Measurements from ENCODE around the gene LCE4A.
"Not testable (repeated sequence)": the region's sequence is repeated elsewhere in the genome, so short reads cannot be mapped to it uniquely, and the experiment has no call there.

LCE4A gene

DNA sequence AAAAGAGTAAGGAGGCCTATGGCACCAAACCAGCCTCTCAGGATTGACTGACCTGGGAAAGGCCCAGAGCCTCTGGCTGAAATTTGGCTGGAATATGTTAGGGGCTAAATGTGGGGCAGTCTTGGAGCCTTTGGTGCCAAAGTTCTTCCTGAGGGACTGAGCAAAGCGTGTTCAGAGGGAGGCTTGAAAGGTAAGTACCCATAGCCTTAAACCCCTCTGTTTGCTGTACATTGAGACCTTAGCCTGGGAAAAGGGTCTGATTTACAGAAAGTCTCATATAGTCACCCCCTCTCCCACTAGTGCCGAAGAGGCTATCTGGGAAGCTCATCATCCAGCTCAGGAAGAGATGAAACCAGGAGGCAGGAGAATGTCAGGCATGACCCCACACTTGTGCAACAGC lies at the start of gene LCE4A:
LCE4A (plus strand) TSS at position 301 of the 400 bp plus-strand sequence. CDS start 916 bp downstream, outside the sequence.
- no peak for DNase-seq

DNA sequence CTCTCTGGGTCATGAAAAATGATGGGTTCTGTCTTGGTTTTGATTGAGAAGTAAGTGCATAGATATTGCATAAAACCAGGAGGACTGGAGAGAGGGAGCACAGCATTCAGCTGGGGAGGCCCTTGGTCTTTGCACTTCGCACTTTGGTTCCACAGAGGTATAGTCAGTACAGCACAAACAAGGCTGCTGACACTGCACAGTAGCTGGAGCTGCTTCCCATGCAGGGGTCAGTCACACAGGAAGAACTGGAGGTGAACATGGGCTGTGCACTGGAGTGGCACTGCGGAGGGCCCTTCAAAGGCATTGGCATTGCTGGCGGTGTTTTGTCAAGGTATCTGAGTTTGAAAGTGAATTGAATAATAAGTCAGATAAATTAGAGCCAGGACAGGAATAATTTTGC lies 49.3 kb upstream of the LCE4A start:
- no peak for DNase-seq

DNA sequence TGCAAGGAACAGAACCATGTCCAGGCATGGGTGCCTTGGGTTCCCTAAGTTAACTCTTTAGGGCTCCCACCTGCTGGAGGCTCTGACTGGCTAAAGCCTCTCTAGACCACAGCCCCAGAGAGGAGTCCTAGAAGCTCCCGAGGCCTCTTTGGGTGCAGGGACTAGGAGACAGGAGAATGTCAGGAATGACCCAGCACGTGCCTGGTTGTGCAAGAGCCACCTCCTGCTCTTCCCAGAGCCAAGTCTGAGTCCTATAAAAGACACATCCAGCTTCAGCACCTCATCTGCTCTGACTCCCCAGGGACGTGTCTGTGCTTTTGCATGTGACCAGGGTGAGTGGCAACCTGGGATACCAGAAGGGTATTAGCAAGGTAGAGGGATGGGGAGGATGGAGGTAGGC lies 44.9 kb upstream of the LCE4A start, which contains the start of gene LCE2D:
LCE2D (plus strand) TSS at position 283 of the 400 bp plus-strand sequence. CDS start 726 bp downstream, outside the sequence.
- DNase-seq: no peak

DNA sequence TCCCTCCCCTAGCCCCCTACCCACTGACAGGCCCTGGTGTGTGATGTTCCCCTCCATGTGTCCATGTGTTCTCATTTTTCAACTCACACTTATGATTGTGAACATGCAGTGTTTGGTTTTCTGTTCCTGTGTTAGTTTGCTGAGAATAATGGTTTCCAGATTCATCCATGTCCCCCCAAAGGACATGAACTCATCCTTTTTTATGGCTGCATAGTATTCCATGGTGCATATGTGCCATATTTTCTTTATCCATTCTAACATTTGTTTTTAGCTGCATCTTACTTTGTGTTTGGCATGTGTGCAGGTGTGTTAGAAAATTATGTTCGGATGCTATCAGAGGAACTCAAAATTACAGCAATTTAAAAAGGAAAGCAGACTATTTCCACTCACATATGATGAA lies 41.8 kb upstream of the LCE4A start:
- DNase-seq: not testable (repeated sequence)

- no peak for DNase-seq
Observed at GRCh38 chr1:152667648-152668047, 40.3 kb upstream of the LCE4A start.

GRCh38 chr1:152673016-152673415 lies 34.9 kb upstream of the LCE4A start:
- DNase-seq: no peak

GRCh38 chr1:152674983-152675382 lies 33.0 kb upstream of the LCE4A start, which contains the start of gene LCE2C:
LCE2C (plus strand) TSS chr1:152675279; CDS start chr1:152676016, 737 bp downstream.
- not testable (repeated sequence) for DNase-seq

DNA sequence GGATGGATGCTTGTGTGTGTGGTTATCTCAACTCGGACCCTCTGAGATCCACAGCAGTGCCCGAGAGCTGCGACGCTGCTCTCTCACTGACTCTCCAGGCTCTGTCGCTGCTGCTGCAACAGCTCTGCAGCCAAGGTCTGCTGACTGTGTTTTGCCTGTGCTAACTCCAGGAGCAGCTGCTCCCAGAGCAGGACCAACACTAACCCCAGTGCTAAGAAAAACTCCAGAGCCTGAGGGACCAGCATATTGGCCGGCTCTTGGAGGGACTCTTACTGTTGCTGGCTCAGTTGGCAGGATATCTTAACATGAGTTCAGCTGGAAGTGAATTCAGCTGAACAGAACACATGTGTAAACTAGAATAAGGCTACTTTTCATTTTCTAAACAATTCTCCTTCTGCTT lies 28.5 kb upstream of the LCE4A start:
- DNase-seq: no peak

DNA sequence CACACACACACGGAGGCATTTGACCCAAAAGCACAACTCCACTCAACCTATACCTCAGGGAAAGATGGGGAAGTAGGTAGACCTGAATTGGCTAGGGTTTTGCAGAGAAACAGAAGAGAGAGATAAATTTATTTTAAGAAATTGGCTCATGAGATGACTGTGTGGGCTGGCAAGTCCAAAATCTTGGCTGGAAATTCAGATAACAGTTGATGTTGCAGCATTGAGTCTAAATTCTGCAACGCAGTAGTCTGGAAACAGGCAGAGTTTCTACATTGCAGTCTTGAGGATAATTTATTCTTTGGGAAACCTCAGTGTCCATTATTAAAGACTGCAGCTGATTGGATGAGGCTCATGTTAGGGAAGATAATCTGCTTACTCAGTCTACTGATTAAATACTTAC lies 26.3 kb upstream of the LCE4A start:
- DNase-seq: no peak

GRCh38 chr1:152683846-152684245 lies 24.1 kb upstream of the LCE4A start:
- DNase-seq: no peak

- not testable (repeated sequence) for DNase-seq
Observed at GRCh38 chr1:152685823-152686222, 22.1 kb upstream of the LCE4A start, which contains the start of gene LCE2B. LCE2B (plus strand) TSS chr1:152686123; CDS start chr1:152686844, 721 bp downstream.

DNA sequence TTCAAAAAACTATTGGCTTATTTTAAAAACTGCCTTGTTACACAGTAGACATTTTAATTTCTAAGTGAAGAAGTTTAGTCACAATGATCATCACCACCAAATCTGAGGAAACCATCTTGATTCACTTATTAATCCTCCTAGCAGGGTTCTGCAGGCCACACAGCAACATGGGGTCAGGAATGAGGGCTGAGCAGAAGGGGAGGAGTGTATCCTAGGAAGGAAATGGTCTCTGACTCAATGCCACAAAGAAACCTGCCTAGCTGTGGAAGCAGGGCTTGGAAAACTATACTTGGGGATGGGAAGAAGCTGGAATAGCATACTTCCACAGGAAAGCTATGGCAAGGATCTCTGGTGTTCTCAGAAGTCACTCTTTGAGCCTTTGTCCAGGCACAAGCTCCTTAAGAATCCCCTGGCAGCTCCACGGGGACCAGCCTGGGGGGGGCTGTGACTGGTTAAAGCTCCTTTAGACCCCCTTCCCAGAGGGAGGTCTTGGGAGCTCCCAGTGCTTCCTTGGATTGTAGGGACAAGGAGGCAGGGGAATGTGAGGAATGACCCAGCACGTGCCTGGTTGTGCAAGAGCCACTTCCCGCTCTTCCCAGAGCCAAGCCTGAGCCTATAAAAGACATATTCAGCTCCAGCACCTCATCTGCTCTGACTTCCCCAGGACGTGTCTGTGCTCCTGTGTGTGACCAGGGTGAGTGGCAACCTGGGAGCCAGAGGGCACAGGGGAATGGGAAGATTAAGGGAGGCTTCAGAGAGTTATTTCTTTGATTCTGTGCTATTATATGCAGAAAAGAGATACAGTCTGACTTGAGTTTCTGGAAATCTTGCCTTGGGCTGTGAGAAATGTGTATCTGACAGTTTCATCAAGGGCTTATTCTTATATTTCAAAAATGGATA lies 10.0 kb upstream of the LCE4A start, which contains the start of gene LCE2A:
LCE2A (plus strand) TSS at position 645 of the 900 bp plus-strand sequence. CDS start 557 bp downstream, outside the sequence.
- no peak for DNase-seq

DNA sequence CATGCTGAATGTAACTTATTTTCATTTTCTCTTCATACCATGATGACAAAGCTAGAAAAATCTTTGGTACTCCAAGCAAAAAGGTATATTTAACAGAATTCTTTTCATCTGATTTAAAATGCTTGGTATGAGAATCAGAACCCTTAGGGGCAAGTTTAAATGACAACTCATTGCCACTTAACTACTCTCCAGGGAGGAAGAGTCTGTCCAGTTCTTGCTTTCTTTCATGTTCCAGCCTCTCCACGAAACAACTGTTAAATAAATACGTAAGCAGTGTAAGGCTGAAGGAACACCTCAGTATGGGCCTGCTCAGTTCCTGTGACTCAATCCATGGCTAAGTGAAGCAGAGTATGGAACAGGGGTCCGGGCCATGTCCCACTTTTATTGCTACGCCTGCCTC lies 8.2 kb upstream of the LCE4A start:
- DNase-seq: no peak

DNA sequence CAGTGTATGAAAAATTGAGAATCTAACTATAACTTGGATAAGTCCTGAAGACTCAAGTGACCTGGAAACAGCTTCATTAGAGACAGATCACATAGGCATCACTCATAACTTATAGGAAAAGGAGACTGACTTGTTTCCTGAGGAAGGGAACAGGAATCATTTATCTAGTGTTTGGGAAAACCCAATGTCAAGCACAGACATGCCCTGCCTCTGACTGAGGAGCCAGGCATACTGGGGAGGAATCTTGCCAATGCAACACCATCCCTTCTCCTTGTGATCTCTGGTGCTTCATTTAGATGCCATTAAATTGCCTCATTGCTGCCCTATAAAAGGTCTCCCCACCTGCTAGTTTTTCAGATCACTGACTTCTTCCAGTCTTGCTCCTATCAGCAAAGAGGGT lies 10.3 kb downstream of the LCE4A start:
- no peak for DNase-seq

GRCh38 chr1:152725261-152725660 lies 17.3 kb downstream of the LCE4A start:
- DNase-seq: no peak

- DNase-seq: no peak
Observed at GRCh38 chr1:152728986-152729385, 21.0 kb downstream of the LCE4A start.

DNA sequence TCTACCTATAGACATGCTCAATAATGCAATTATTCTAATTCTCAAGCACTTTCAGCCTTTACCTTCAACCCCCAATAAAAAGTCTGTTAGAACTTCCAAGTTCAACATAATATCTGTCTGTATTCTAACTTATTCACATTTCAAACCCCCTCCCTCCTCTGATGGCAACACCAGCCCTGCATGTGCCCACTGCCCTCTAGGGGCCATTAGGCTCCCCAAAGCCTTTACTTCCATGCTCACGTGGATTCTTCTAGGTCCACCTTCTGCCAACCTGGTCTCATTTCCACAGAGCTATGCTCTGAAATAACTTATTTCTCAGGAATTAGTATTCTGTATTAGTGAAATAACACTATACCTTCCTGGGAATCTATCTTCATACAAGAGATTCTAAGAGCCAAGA lies 27.7 kb downstream of the LCE4A start:
- no peak for DNase-seq

DNA sequence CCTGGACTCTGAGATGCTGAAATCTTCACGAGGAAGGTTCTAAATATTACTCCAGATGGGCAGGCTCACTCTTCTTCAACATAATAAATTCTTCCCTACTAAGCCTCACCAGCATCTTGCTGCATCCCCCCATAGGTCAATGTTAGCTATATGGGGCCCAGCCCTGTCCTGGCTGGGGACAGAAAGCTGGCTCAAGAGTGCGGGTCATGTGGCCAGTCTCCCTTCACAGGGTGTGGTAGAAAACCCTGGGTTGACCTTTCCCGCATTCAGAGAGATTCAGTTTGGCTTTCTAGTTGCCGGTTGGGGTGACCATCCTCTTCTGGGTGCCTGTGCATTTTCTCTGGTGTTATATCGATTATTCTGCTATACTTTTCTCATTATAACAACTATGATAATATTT lies 30.0 kb downstream of the LCE4A start:
- no peak for DNase-seq

DNA sequence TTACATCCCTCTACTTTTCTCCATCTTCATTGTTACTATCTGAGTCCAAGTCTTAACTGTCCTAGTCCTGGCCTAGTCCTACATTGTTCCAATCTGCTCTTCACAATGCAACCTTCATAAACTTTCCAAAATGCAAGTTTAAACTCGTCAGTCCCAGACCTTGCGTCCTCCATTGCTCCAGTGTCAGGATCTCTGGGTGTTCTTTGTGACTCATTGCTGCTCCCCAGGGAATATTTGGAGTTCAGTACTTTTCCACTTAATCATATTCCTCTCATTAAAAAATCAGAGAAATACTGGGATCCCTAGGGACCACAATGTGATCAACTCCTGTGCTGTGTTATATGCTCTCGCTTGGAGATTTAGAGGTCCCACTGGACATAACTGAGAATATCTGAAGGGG lies 31.9 kb downstream of the LCE4A start:
- DNase-seq: no peak

DNA sequence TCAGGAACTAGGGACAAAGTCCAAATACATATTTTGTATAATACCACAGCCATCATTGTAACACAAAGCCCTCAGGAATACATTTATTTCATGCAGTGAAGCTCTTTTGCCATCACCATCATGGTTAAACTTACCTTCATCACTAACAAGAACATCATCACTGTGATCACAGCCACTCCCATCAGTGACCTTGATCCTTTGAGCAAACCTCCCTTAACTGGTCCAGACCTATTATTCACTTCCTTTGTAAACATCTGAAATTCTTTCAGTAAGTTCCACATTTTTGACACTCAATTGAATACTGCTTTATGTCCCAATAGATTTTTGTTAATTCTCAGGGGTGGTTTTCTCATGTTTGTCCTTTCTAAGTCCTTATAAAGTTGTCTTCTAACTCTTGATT lies 33.7 kb downstream of the LCE4A start:
- no peak for DNase-seq

GRCh38 chr1:152743371-152744145 lies 35.6 kb downstream of the LCE4A start:
- DNase-seq: no peak

- DNase-seq: no peak
Observed at GRCh38 chr1:152745289-152745704, 37.3 kb downstream of the LCE4A start.

GRCh38 chr1:152745765-152746444 lies 37.9 kb downstream of the LCE4A start:
- DNase-seq: no peak

Data from activated CD8-positive, alpha-beta memory T cell treated with anti-CD3 and anti-CD28 coated beads, Interleukin-2, amount 50 U/mL, for 48 hours (primary cell).